GM19467 (cell line): Measurements from ENCODE around the gene TRPM4.
"Not testable (repeated sequence)": the region's sequence is repeated elsewhere in the genome, so short reads cannot be mapped to it uniquely, and the experiment has no call there.

Experiments
- ATAC-seq: cut with Tn5 transposase; IDR thresholded peaks from one replicate; pipeline ENCODE4 v1.9.1; 2021; ENCODE audit warnings: mild to moderate bottlenecking, moderate library complexity; ENCODE audit not compliant: unreplicated experiment

Gene TRPM4

GRCh38 chr19:49150106-49150943 is 7.3 kb upstream of the TRPM4 start:
- ATAC-seq, result no peak

GRCh38 chr19:49150944-49151243 is 6.7 kb upstream of the TRPM4 start:
- ATAC-seq, result no peak

- no peak for ATAC-seq
These were observed 6.1 kb upstream of the TRPM4 start for GRCh38 chr19:49151267-49152118.

- no peak for ATAC-seq
These were observed 5.5 kb upstream of the TRPM4 start for GRCh38 chr19:49152119-49152550.

- ATAC-seq, result no peak
These were observed 4.3 kb upstream of the TRPM4 start for GRCh38 chr19:49153167-49153809.

GRCh38 chr19:49154279-49154678 is 3.3 kb upstream of the TRPM4 start:
- no peak for ATAC-seq

- no peak for ATAC-seq
These were observed 2.4 kb upstream of the TRPM4 start, which contains the start of gene HRC for GRCh38 chr19:49155005-49155819. Gene HRC (minus strand): TSS chr19:49155396. CDS start chr19:49155237, 159 bp downstream.

- no peak for ATAC-seq
These were observed 1.7 kb upstream of the TRPM4 start for GRCh38 chr19:49155820-49156346.

GRCh38 chr19:49160450-49161189 is 3.0 kb downstream of the TRPM4 start:
- no peak for ATAC-seq

- ATAC-seq, result no peak
These were observed 4.4 kb downstream of the TRPM4 start for GRCh38 chr19:49161987-49162386.

GRCh38 chr19:49165111-49165750 is 7.6 kb downstream of the TRPM4 start:
- no peak for ATAC-seq

GRCh38 chr19:49165865-49166301 is 8.3 kb downstream of the TRPM4 start:
- no peak for ATAC-seq

- ATAC-seq, result no peak
These were observed 10.3 kb downstream of the TRPM4 start for GRCh38 chr19:49167857-49168409.

- no peak for ATAC-seq
These were observed 10.8 kb downstream of the TRPM4 start for GRCh38 chr19:49168421-49168820.

- ATAC-seq, result no peak
These were observed 15.6 kb downstream of the TRPM4 start for GRCh38 chr19:49173198-49173597.

GRCh38 chr19:49180659-49181058 is 23.1 kb downstream of the TRPM4 start:
- no peak for ATAC-seq

- not testable (repeated sequence) for ATAC-seq
These were observed 24.6 kb downstream of the TRPM4 start for GRCh38 chr19:49182010-49182847.

- ATAC-seq, result no peak
These were observed 25.3 kb downstream of the TRPM4 start for GRCh38 chr19:49182848-49183375.
